GM19438 (cell line): Measurements from ENCODE around the gene LAMC3.

Source experiments
- ATAC-seq: cut with Tn5 transposase; IDR thresholded peaks from one replicate; pipeline ENCODE4 v1.9.1; 2021; ENCODE audit warnings: low read depth; ENCODE audit not compliant: unreplicated experiment

The LAMC3 gene

DNA sequence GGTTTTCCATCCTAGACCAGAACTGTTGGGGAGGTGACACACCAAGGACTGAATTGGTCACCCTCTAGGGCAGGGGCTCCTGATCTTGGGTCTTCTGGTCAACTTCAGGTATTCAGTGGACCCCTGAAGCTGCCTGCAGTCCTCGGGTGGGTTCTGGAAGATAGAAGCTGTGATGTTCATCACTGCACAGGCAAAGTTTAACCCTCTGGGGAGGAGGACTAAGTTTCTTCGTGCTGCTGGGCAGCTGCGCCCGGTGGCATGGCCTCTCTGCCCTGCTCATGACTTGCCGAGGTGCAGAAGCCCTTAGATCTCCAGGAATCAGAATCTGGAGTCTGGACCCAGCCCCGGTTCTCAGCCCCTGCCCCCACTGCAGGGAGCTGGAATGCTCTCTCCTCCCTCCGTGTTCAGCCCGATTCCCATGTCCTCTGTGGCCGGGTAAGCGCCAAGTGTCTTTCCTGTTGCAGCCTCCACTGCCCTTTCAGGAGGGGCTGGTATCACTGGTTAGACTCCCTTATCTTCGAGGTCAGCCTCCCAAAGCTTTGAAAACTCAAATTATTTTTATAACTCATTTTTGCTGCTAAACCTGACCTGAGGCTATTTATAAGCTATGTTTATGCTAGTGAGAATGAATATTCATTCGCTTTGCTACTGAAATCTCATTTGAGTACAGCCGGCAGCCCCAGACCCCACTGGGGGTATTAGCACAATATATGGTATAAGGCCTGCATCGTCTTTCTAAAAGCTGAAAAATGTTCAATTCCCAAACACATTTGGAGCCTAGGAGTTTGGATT, 1.7 kb downstream of the LAMC3 start:
- ATAC-seq: no peak

DNA sequence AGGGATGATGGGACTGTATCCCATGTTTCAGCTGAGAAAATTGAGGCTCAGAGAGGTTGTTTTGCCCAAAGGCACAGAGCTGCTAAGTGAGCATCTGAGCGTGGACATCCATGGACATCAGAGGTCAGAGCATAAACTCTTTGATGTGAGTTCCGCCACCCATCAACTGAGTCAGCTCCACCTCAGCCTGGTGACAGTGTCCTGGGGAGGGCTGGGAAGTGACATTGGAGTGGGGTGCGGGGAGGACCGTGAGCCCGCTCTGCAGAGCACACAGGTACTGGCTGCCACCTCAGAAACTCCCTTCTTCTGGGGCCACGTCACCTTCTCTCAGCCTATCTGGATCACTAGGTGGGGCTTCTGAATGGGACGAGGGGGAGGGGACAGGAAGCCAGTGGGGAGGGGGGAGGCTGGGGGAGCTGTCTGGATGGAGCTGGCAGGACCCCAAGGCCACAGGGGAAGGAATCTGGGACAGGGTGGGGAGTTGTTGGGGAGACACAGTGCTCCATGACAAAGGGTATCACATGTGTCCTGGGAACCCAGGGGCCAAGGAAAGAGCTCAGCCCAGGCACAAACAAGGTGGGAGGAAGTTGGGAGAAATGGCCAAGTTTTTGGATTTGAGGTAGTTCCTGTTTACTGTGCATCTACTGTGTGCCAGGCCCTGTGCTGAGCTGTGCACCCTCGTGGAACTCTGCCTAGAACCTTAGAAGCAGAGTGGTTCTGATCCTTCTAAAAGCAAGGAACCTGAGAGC, 2.5 kb downstream of the LAMC3 start:
- ATAC-seq: no peak

- ATAC-seq: no peak
Observed at GRCh38 chr9:131012023-131012334, 3.0 kb downstream of the LAMC3 start.

- no peak for ATAC-seq
Observed at GRCh38 chr9:131012396-131012917, 3.5 kb downstream of the LAMC3 start.

- ATAC-seq: no peak
Observed at GRCh38 chr9:131013015-131013755, 4.2 kb downstream of the LAMC3 start.

- ATAC-seq: no peak
Observed at GRCh38 chr9:131013771-131014676, 5.0 kb downstream of the LAMC3 start.

DNA sequence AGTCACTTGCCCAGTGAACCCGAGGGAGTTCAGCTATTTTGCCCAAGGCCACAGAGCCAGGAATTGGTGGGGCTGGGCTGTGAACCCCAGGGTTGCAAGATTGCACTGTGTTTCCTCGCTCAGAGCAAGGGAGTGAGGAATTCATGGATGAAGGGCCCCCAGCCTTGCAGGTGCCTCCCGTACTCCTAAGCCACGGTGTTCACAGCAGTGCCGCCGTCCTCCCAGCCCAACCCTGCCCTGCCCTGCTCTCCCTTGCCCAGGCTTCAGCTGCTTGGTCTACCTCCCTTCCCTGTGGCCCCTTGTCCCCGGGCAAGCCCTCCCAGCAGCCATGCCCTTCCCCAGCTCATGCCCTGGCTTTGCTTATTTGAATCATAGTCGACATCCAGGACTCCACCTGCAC, 6.1 kb downstream of the LAMC3 start:
- ATAC-seq: no peak

GRCh38 chr9:131015876-131016397, 7.0 kb downstream of the LAMC3 start:
- no peak for ATAC-seq

DNA sequence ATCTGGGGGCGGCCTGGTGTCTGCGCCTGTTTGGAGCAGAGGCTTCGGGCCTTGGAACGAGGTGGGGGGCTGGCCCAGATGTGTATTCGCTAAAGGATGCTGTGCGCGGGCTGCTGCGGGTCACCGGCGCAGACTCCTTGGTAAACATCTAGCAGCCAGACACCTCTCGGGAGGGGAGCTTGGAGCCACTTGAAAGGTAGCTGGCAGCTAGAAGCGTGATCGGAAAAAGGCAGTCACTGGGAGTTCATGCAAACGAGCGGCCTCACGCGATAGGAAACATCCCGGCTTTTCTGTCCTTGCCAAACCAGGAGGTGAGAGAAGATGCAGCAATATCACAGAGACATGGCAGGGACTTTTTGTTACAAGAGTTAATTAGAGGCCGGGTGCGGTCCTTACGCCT, 8.1 kb downstream of the LAMC3 start:
- no peak for ATAC-seq

DNA sequence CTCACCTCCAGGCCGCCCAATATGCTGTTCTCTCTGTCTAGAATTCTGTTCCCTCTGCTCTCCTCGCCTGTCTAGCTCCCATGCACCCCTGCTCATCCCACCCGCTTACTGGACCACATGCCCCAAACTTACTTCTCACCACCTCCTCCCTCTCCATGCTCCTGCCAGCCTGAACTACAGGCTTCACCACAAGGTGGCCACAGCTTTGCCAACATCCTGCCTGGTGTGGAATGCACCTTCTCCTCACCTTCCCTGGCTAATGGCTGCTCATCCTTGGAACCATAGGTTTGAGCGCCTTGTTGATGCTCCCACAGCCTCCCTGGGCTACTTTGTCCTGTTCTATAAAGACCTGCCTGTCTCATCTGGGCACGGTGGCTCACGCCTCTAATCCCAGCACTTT, 9.6 kb downstream of the LAMC3 start:
- no peak for ATAC-seq

DNA sequence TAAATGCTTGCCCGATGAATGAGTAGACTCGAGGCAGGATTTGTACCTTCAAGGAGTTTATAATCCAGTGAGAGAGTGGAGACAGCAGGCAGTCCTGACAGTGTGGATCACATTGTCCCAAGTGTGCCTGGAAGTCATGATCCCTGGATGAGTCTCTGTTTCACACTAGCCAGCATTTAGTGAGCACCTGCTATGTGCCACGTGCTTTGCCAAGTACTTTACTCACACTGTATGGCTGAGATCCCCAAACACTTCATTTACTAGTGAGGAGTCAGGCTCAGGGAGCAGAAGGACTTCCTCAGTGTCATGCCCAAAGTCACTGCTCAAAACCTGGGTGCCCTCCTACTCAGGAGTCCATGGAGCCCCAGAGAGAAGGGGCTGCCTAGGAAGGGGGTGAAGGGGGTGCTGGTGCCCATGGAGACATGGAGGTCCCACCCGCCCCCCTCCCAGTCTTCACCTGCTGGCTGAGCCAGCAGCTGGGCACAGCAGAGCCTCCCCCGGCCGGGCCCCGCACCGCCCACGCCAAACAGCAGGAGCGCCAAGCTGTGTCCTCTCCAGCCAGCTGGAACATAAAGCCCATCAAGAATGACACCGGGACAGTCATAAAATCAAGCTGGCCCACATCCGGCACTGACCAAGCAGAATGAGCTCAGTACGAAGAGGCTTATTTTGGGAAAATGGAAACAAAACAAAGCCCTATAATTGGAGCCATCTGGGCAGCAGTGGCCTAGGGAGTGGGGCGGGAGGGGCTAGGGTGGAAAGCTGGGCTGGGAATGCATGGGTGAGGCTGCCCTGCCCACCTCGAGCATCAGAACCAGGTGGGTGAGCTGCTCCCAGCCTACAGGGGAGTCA, 10.6 kb downstream of the LAMC3 start:
- ATAC-seq: no peak

DNA sequence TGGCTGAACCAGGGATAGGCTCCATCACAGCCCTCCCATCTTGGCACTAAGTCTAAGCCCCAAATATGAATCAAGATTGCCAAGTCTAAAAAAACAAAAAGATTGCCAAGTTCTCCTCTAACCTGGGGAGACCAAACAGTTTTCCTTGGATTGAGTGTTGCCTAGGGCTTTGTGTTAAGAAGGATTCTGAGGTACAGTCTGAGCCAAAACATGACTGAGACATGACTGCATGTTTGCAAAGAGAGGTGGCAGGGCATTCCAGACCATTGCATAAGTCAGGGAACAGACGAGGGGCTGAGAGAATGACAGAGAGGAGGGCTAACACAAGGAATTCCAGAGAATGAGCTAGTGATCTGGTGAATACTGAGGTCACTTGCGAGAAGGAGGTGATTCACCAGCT, 11.4 kb downstream of the LAMC3 start:
- no peak for ATAC-seq

DNA sequence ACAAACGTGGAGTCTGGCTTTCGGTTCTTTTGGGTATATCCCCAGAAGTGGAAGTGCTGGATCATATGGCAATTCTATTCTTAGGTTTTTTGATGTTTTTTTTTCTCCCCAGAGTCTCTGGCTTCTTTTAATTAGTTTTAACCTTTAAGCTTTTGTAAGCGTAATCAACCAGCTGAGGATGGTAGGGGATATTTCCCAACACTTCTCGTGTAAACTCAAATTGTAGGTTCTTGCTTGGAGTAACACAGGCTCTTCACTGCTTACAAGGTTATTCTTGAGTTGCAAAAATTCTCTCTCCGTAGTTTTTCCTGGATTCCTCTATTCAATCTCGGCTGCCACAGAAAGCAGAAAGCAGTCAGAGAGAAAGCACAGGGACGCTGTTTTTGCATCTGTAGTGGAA, 11.9 kb downstream of the LAMC3 start:
- ATAC-seq: no peak

- no peak for ATAC-seq
Observed at GRCh38 chr9:131021785-131022184, 12.8 kb downstream of the LAMC3 start.

GRCh38 chr9:131024978-131025868, 16.2 kb downstream of the LAMC3 start:
- no peak for ATAC-seq

GRCh38 chr9:131025953-131026858, 17.2 kb downstream of the LAMC3 start:
- no peak for ATAC-seq
